Sigmoid colon (tissue), 7 donors: Measurements from ENCODE around the gene B3GALT6. TPM values are rescaled to one million over a fixed set of nuclear protein-coding genes. Genes with fewer than 3 reads are reported as not detected.

Experiments used
- DNase-seq: peaks from one replicate; pipeline ENCODE4 v3.0.0-alpha.2; 2019
- H3K27ac ChIP-seq, 4 donors: fragments of 200-600 bp; sonication (generic); one replicate each; pipeline ENCODE4 v1.5.1; 2016 to 2019; ENCODE audit warnings: mild to moderate bottlenecking in 1 of 4
- H3K27me3 ChIP-seq, 3 donors: fragments of 200-600 bp; sonication (generic); one replicate each; pipeline ENCODE4 v1.5.1; 2019; ENCODE audit warnings: mild to moderate bottlenecking in 1 of 3
- H3K36me3 ChIP-seq, 4 donors: fragments of 200-600 bp; sonication (generic); one replicate each; pipeline ENCODE4 v1.5.1; 2016 to 2019
- H3K4me1 ChIP-seq, 4 donors: fragments of 200-600 bp; sonication (generic); one replicate each; pipeline ENCODE4 v1.5.1; 2017 to 2019
- H3K4me3 ChIP-seq, 4 donors: fragments of 200-600 bp; sonication (generic); one replicate each; pipeline ENCODE4 v1.5.1; 2017 to 2019; ENCODE audit warnings: mild to moderate bottlenecking in 2 of 4, moderate library complexity in 1 of 4
- H3K9me3 ChIP-seq, 4 donors: fragments of 200-600 bp in 3 of 4; sonication (generic) in 3 of 4; one replicate each; pipeline versions ENCODE4 v1.5.1 to v1.6.1; 2013 to 2019
- EP300 ChIP-seq, 4 donors: sonication (generic); formaldehyde crosslinking; IDR thresholded peaks; one replicate each; pipeline ENCODE4 v1.6.1; 2017; ENCODE audit warnings: antibody characterized with exemption in 4 of 4
- POLR2A ChIP-seq, 2 donors: fragments of 450-650 bp; IDR thresholded peaks; one replicate each; pipeline ENCODE4 v1.6.1; 2016; ENCODE audit warnings: antibody characterized with exemption in 2 of 2, mild to moderate bottlenecking in 2 of 2, moderate library complexity in 2 of 2
- POLR2AphosphoS5 ChIP-seq, 4 donors: sonication (generic); formaldehyde crosslinking; IDR thresholded peaks; one replicate each; pipeline ENCODE4 v1.6.1; 2017; ENCODE audit warnings: antibody characterized with exemption in 4 of 4
- WGBS, 2 donors: extraction: QIAGEN DNeasy Blood & Tissue Kit; methylation state at CpG; one replicate each; pipeline ENCODE4 v1.1.7; 2013; 5-methylcytosine and 5-hydroxymethylcytosine counted together
- intact Hi-C: fragments of 100-400 bp; cut with DNase I; formaldehyde crosslinking; loops from one replicate; pipeline ENCODE4 v1.15.1; 2023
- polyA plus RNA-seq, 3 donors: library from polyadenylated mRNA; stranded (reverse); fragments of 200-250 nt; gene quantifications; one replicate each; pipeline ENCODE4 v1.2.3, GENCODE V29; 2013
- total RNA-seq, 4 donors: library from RNA; depleted of rRNA; stranded (reverse); fragments of >200 nt; gene quantifications; one replicate each; pipeline ENCODE4 v1.1.0, GENCODE V29; 2016
- TF ChIP-seq, protein P1 (sequence below), 4 experiments: fragments of 450-650 bp in 3 of 4; fragments of 200-600 bp in 1 of 4; IDR thresholded peaks; one replicate each; pipeline ENCODE4 v1.5.1; 2016 to 2019; ENCODE audit warnings: antibody characterized with exemption in 4 of 4, mild to moderate bottlenecking in 3 of 4, moderate library complexity in 2 of 4
- donor health status: healthy with polysubstance abuse.
- donor health status: Bipolar disorder and iron deficiency.
- donor health status: healthy.

B3GALT6 gene
- total and polyA plus RNA-seq, 7 donors = 1.8 to 12.5 (median 9.1) TPM

DNA sequence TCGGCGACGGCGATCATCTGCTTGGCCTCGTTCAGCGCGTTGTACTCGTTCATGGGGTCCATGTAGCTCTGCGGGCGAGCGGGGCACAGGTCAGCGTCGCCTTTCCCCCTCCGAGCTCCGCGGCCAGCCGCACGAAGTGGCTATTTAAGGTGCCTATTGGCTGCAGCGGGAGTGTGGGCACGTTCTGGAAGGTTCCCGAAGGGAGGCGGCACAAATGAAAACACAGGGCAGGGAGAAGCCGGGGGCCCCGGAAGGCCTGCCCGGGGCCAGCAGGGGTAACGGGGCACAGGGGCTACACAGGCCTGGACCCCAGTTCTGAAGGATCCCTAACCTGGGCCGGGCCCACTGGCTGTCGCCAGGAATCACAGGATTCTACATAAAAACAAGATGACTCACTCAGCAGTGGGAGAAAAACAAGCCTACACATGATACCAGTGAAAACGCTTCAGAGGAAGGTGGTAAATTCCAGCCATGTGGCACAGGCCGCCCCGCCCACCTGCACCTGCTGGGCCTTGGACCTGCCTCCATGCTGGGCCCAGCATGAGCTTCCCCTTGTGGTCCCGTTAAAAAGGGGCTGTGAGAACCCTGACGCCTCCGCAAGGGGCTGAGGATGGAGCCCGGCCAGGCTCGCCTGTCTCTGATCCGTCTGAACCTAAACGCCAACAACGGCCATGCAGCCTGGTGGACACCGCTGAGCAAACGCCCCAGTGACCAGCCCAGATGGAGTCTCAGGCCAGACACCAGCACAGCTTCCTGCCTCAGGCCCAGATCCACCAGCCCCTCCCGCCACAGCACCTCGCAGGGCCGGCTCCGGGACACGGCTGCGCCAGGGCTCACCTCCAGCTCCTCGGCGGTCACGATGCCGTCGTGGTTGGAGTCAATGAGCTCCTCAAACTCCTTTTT is 14.2 kb upstream of the B3GALT6 start:
- intact Hi-C loops = no loop called here
- TF ChIP-seq, protein P1, sequence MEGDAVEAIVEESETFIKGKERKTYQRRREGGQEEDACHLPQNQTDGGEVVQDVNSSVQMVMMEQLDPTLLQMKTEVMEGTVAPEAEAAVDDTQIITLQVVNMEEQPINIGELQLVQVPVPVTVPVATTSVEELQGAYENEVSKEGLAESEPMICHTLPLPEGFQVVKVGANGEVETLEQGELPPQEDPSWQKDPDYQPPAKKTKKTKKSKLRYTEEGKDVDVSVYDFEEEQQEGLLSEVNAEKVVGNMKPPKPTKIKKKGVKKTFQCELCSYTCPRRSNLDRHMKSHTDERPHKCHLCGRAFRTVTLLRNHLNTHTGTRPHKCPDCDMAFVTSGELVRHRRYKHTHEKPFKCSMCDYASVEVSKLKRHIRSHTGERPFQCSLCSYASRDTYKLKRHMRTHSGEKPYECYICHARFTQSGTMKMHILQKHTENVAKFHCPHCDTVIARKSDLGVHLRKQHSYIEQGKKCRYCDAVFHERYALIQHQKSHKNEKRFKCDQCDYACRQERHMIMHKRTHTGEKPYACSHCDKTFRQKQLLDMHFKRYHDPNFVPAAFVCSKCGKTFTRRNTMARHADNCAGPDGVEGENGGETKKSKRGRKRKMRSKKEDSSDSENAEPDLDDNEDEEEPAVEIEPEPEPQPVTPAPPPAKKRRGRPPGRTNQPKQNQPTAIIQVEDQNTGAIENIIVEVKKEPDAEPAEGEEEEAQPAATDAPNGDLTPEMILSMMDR (IDR thresholded peaks at IDR 0.05) = no peak
- no peak for TF ChIP-seq EP300 (IDR thresholded peaks at IDR 0.05)
- no peak for TF ChIP-seq POLR2AphosphoS5 (IDR thresholded peaks at IDR 0.05)
- no peak for TF ChIP-seq POLR2A (IDR thresholded peaks at IDR 0.05)
- H3K36me3 ChIP-seq = peaks cover 40 to 69% (median 44%) of the 10 kb centered on the region in 4 donors

GRCh38 chr1:1218524-1219200 is 13.4 kb upstream of the B3GALT6 start:
- intact Hi-C loops = no loop called here
- H3K36me3 ChIP-seq = peaks cover 48 to 77% (median 52%) of the 10 kb centered on the region in 4 donors
- 94 to 95% methylated on average over 36 of the region's 36 CpGs for WGBS, 2 donors
- H3K9me3 ChIP-seq = no peaks in the 10 kb centered on the region
- H3K4me3 ChIP-seq = no peak overlapping the region
- TF ChIP-seq POLR2A (IDR thresholded peaks at IDR 0.05) (no peak), EP300 (IDR thresholded peaks at IDR 0.05) (no peak)
- TF ChIP-seq, protein P1 (IDR thresholded peaks at IDR 0.05) = no peak
- DNase-seq = no peak
- H3K27me3 ChIP-seq = no peaks in the 10 kb centered on the region
- H3K27ac ChIP-seq = no peak overlapping the region
- H3K4me1 ChIP-seq = no peaks in the 10 kb centered on the region

More for the DNA sequence above, 14.2 kb upstream of the B3GALT6 start:
- peaks cover 0 to 3% (median 0%) of the 10 kb centered on the region in 4 donors for H3K4me1 ChIP-seq
- H3K9me3 ChIP-seq = no peaks in the 10 kb centered on the region
- whole genome bisulfite sequencing, 2 donors = 86 to 91% methylated on average over 52 of the region's 52 CpGs
- no peak overlapping the region for H3K27ac ChIP-seq
- no peak overlapping the region for H3K4me3 ChIP-seq
- H3K27me3 ChIP-seq = no peaks in the 10 kb centered on the region
- no peak for DNase-seq

GRCh38 chr1:1219341-1219740 is 12.7 kb upstream of the B3GALT6 start:
- Histone ChIP-seq H3K4me3 (no peak overlapping the region), H3K4me1 (no peaks in the 10 kb centered on the region), H3K36me3 (peaks cover 52 to 84% (median 55%) of the 10 kb centered on the region in 4 donors), H3K9me3 (no peaks in the 10 kb centered on the region), H3K27ac (no peak overlapping the region), H3K27me3 (no peaks in the 10 kb centered on the region)
- DNase-seq = no peak
- intact Hi-C loops = no loop called here
- WGBS, 2 donors = 91 to 94% methylated on average over 20 of the region's 20 CpGs
- TF ChIP-seq POLR2A (IDR thresholded peaks at IDR 0.05) (no peak), EP300 (IDR thresholded peaks at IDR 0.05) (no peak), POLR2AphosphoS5 (IDR thresholded peaks at IDR 0.05) (no peak)
- TF ChIP-seq, protein P1 (IDR thresholded peaks at IDR 0.05) = no peak

DNA sequence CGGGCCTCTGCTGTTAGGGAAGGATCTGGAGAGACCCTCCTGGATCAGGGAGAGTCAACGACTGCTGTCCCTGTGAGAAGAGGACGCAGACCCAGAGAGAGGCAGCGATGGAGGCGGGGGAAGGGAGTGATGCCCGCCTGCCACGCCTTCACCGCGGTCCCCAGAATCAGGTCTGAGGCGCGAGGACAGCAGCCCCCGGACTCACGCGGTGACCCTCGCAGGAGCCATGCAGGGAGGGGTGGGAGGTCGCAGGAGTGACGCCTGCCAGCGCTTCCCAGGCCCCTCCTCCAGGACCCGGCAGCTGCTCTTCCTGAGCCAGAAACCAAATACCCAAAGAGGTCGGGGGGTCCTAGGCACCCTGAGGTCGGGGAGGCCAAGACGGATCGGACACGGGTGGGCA is 11.8 kb upstream of the B3GALT6 start:
- Histone ChIP-seq H3K27me3 (no peaks in the 10 kb centered on the region), H3K9me3 (no peaks in the 10 kb centered on the region), H3K4me1 (no peaks in the 10 kb centered on the region), H3K4me3 (no peak overlapping the region), H3K27ac (no peak overlapping the region), H3K36me3 (peaks cover 52 to 92% (median 59%) of the 10 kb centered on the region in 4 donors)
- 91 to 93% methylated on average over 24 of the region's 24 CpGs for WGBS, 2 donors
- intact Hi-C loops = no loop called here
- no peak for DNase-seq
- TF ChIP-seq EP300 (IDR thresholded peaks at IDR 0.05) = no peak
- no peak for TF ChIP-seq POLR2A (IDR thresholded peaks at IDR 0.05)
- TF ChIP-seq, protein P1 (IDR thresholded peaks at IDR 0.05) = no peak
